OCI-LY7 (cell line): ENCODE results near the gene GRM1. TPM values are rescaled to one million over a fixed set of nuclear protein-coding genes. Genes with fewer than 3 reads are reported as not detected.

Experiments used
- BruUV-seq: library from RNA; stranded (reverse); fragments of 400-500 nt; replicated peaks from 2 replicates; lab custom pipeline; 2021; lab: Mats Ljungman, UMichigan
- CTCF ChIA-PET: fragments of 300-600 bp; sonication (Branson Sonifier 250); formaldehyde crosslinking; loops from one replicate; lab custom pipeline; 2022; ENCODE audit warnings: antibody characterized with exemption; ENCODE audit not compliant: unreplicated experiment; lab: Charles Lee
- POLR2A ChIA-PET: fragments of 300-600 bp; sonication (Branson Sonifier 250); formaldehyde crosslinking; loops from one replicate; lab custom pipeline; 2022; ENCODE audit warnings: antibody characterized with exemption; lab: Charles Lee
- DNase-seq: peaks from one replicate; pipeline ENCODE4 v3.0.0-alpha.2; 2015; ENCODE audit warnings: low spot score
- H2AFZ ChIP-seq: fragments of 200-600 bp; sonication (generic), shearing (Covaris generic); 2 replicates; pipeline ENCODE4 v1.6.1; 2014; ENCODE audit warnings: mild to moderate bottlenecking, antibody characterized with exemption, low read length, moderate library complexity
- H3K27ac ChIP-seq: fragments of 200-600 bp; sonication (generic); 2 replicates; pipeline ENCODE4 v1.5.1; 2014; ENCODE audit warnings: mixed run types, low read depth, mild to moderate bottlenecking, moderate library complexity, low read length, inconsistent platforms; ENCODE audit not compliant: poor library complexity, severe bottlenecking
- H3K36me3 ChIP-seq: fragments of 200-600 bp; sonication (generic); 2 replicates; pipeline ENCODE4 v1.6.1; 2014; ENCODE audit warnings: mild to moderate bottlenecking, antibody characterized with exemption, low read length, moderate library complexity, mixed read lengths; ENCODE audit not compliant: insufficient read depth
- H3K4me1 ChIP-seq: fragments of 200-600 bp; sonication (generic); 2 replicates; pipeline ENCODE4 v1.5.1; 2014; ENCODE audit warnings: mild to moderate bottlenecking, low read length; ENCODE audit not compliant: insufficient read depth, poor library complexity, severe bottlenecking
- H3K4me2 ChIP-seq: fragments of 200-600 bp; sonication (generic); 2 replicates; pipeline ENCODE4 v1.6.1; 2014; ENCODE audit warnings: mild to moderate bottlenecking, low read length
- H3K4me3 ChIP-seq: fragments of 200-600 bp; sonication (generic); 2 replicates; pipeline ENCODE4 v1.5.1; 2014; ENCODE audit warnings: mild to moderate bottlenecking, low read depth, low read length; ENCODE audit not compliant: poor library complexity, severe bottlenecking
- H3K79me2 ChIP-seq: fragments of 200-600 bp; sonication (generic); 2 replicates; pipeline ENCODE4 v1.6.1; 2016; ENCODE audit warnings: low read depth, mild to moderate bottlenecking, low read length, moderate library complexity, mixed read lengths; ENCODE audit not compliant: insufficient read depth
- H3K9me2 ChIP-seq: fragments of 200-600 bp; sonication (generic); 2 replicates; pipeline ENCODE4 v1.6.1; 2016; ENCODE audit warnings: mild to moderate bottlenecking, low read length, mixed read lengths; ENCODE audit not compliant: insufficient read depth
- H3K9me3 ChIP-seq: fragments of 200-600 bp; sonication (generic); 2 replicates; pipeline ENCODE4 v1.6.1; 2014; ENCODE audit warnings: mild to moderate bottlenecking, mixed run types, low read length, mixed read lengths
- H4K20me1 ChIP-seq: fragments of 200-600 bp; sonication (generic); 2 replicates; pipeline ENCODE4 v1.6.1; 2014; ENCODE audit warnings: mild to moderate bottlenecking, antibody characterized with exemption, low read length, moderate library complexity, mixed read lengths; ENCODE audit not compliant: insufficient read depth
- EZH2phosphoT487 ChIP-seq: fragments of 200-600 bp; sonication (generic); IDR thresholded peaks from 2 replicates; pipeline ENCODE4 v1.6.1; 2018; ENCODE audit warnings: low read depth, borderline replicate concordance, mild to moderate bottlenecking, mixed run types, antibody characterized with exemption, low read length, moderate library complexity, mixed read lengths
- intact Hi-C: fragments of 100-400 bp; cut with micrococcal nuclease; formaldehyde crosslinking; loops from one replicate; pipeline ENCODE4 v1.10.0; 2022; ENCODE audit not compliant: unreplicated experiment
- total RNA-seq, 2 experiments: library from RNA; depleted of rRNA in 1 of 2; stranded (reverse); fragments of >200 nt in 1 of 2; shearing (Covaris generic) in 1 of 2; gene quantifications; 2 replicates each; pipeline ENCODE4 v1.2.3, GENCODE V29; 2014 to 2022
- TF ChIP-seq, protein P1 (sequence below): fragments of 200-600 bp; sonication (generic); conservative IDR thresholded peaks from 2 replicates; pipeline ENCODE4 v1.5.1; 2014; ENCODE audit warnings: mild to moderate bottlenecking, antibody characterized with exemption, low read length, moderate library complexity, mixed read lengths

GRM1 gene
- total RNA-seq, 2 experiments from 2014 or later, result not detected

DNA sequence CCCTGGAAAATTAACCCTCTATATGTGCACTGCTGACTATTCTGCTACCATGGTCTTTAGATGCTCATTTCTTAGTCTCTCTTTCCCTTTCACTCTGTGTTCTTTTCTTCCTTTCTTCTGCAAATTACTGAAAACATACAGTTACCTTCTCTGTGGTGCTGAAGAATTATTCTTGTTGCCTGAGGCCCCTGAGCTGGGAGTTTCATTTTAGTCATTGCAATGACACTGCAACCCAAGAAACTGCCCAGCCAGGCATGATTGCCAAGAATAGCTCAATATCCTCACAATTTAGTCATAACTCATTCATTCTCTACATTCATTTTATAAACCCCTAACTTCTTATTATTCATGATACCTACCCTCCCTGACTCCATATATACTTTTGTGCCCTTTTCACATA lies 269.0 kb downstream of the GRM1 start:
- H4K20me1 ChIP-seq, result no peaks in the 10 kb centered on the region
- no peak overlapping the region for H3K4me3 ChIP-seq
- intact Hi-C loops, result no loop called here
- no peak overlapping the region for H2AFZ ChIP-seq
- H3K9me2 ChIP-seq, result no peaks in the 10 kb centered on the region
- H3K9me3 ChIP-seq, result no peaks in the 10 kb centered on the region
- no TSS peak for BruUV-seq
- no peak for TF ChIP-seq EZH2phosphoT487
- TF ChIP-seq, protein P1, sequence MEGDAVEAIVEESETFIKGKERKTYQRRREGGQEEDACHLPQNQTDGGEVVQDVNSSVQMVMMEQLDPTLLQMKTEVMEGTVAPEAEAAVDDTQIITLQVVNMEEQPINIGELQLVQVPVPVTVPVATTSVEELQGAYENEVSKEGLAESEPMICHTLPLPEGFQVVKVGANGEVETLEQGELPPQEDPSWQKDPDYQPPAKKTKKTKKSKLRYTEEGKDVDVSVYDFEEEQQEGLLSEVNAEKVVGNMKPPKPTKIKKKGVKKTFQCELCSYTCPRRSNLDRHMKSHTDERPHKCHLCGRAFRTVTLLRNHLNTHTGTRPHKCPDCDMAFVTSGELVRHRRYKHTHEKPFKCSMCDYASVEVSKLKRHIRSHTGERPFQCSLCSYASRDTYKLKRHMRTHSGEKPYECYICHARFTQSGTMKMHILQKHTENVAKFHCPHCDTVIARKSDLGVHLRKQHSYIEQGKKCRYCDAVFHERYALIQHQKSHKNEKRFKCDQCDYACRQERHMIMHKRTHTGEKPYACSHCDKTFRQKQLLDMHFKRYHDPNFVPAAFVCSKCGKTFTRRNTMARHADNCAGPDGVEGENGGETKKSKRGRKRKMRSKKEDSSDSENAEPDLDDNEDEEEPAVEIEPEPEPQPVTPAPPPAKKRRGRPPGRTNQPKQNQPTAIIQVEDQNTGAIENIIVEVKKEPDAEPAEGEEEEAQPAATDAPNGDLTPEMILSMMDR, result no peak
- H3K36me3 ChIP-seq, result no peaks in the 10 kb centered on the region
- no peak overlapping the region for H3K4me2 ChIP-seq
- ChIA-PET POLR2A (no interaction called here), CTCF (no interaction called here)
- H3K4me1 ChIP-seq, result no peaks in the 10 kb centered on the region
- DNase-seq, result no peak
- H3K27ac ChIP-seq, result no peak overlapping the region
- H3K79me2 ChIP-seq, result no peaks in the 10 kb centered on the region

DNA sequence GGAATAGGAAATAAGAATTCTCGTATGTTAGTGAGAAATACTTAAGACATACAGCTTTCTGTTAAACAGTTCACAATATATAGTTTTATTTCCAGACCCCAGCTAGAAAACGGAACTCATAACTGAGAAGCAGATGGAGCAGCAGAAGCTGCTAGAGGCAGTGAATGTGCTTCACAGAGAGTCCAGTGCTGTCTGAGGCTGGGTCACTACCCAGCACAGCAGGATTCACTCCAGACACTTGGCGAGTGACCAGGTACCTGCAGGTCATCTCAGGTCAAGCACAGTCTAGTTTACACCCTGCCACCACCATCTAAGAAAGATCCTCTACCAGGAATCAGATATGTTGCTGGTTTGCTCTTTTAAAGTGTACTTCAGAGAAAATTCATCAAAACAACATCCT lies 271.7 kb downstream of the GRM1 start:
- CTCF ChIA-PET, result no interaction called here
- Histone ChIP-seq H3K79me2 (no peaks in the 10 kb centered on the region), H3K4me2 (no peak overlapping the region), H2AFZ (no peak overlapping the region), H3K4me1 (no peaks in the 10 kb centered on the region), H3K9me2 (no peaks in the 10 kb centered on the region), H3K27ac (no peak overlapping the region), H4K20me1 (no peaks in the 10 kb centered on the region), H3K9me3 (no peaks in the 10 kb centered on the region), H3K4me3 (no peak overlapping the region), H3K36me3 (no peaks in the 10 kb centered on the region)
- no peak for DNase-seq
- TF ChIP-seq EZH2phosphoT487, result no peak
- TF ChIP-seq, protein P1, result no peak
- BruUV-seq, result no TSS peak
- POLR2A ChIA-PET, result interaction anchor here (0.5 to 0.7 kb wide), 2 partner anchors 11 to 290 kb away, joined by 3 read pairs; no protein-coding TSS in a partner anchor
- intact Hi-C loops, result no loop called here

DNA sequence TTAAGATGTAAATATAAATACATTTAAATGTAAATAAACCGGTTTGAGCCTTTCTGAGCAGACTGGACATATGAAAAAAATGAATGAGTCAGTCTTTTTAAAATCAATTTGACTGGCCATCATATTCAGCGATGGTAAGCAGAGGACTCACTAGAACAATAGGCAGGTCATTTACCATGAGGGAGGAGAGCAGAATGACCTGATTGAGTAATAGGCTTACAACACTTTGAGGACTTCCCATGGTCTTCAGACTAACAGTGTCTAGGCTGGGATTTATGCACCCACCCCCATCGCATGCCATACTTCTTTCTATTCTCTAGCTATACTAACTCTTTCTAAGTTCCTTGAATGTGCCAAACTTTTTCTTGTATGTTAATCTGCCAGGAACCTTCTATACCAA lies 272.9 kb downstream of the GRM1 start:
- DNase-seq, result no peak
- Histone ChIP-seq H2AFZ (no peak overlapping the region), H3K36me3 (no peaks in the 10 kb centered on the region), H3K4me3 (no peak overlapping the region), H3K27ac (no peak overlapping the region), H3K9me3 (no peaks in the 10 kb centered on the region), H3K9me2 (no peaks in the 10 kb centered on the region), H3K79me2 (no peaks in the 10 kb centered on the region), H3K4me2 (no peak overlapping the region), H3K4me1 (no peaks in the 10 kb centered on the region), H4K20me1 (no peaks in the 10 kb centered on the region)
- intact Hi-C loops, result no loop called here
- no TSS peak for BruUV-seq
- POLR2A ChIA-PET, result no interaction called here
- CTCF ChIA-PET, result no interaction called here
- TF ChIP-seq, protein P1, result no peak
